Fibroblast of the aortic adventitia (primary cell): ENCODE data around the gene DRD5. TPM values are rescaled to one million over a fixed set of nuclear protein-coding genes. Genes with fewer than 3 reads are reported as not detected.
"Not testable (repeated sequence)": the region's sequence is repeated elsewhere in the genome, so short reads cannot be mapped to it uniquely, and the experiment has no call there.

Experiments used
- DNase-seq: peaks from one replicate; pipeline ENCODE4 v3.0.0-alpha.2; 2010; ENCODE audit warnings: low read depth
- H3K4me3 ChIP-seq: 2 replicates; pipeline ENCODE4 v1.5.1; 2011; ENCODE audit warnings: low read depth, mild to moderate bottlenecking, control low read depth, low read length, moderate library complexity
- CTCF ChIP-seq: IDR thresholded peaks from 2 replicates; pipeline ENCODE4 v1.5.1; 2011; ENCODE audit warnings: mild to moderate bottlenecking, low read length, control low read depth, inconsistent platforms; ENCODE audit not compliant: insufficient read depth
- total RNA-seq: library from RNA; depleted of rRNA; stranded (reverse); fragments of >200 nt; gene quantifications from 2 replicates; pipeline ENCODE4 v1.2.3, GENCODE V29; 2012; ENCODE audit warnings: low replicate concordance

DRD5 gene
- not detected in 2 replicates for total RNA-seq

DNA sequence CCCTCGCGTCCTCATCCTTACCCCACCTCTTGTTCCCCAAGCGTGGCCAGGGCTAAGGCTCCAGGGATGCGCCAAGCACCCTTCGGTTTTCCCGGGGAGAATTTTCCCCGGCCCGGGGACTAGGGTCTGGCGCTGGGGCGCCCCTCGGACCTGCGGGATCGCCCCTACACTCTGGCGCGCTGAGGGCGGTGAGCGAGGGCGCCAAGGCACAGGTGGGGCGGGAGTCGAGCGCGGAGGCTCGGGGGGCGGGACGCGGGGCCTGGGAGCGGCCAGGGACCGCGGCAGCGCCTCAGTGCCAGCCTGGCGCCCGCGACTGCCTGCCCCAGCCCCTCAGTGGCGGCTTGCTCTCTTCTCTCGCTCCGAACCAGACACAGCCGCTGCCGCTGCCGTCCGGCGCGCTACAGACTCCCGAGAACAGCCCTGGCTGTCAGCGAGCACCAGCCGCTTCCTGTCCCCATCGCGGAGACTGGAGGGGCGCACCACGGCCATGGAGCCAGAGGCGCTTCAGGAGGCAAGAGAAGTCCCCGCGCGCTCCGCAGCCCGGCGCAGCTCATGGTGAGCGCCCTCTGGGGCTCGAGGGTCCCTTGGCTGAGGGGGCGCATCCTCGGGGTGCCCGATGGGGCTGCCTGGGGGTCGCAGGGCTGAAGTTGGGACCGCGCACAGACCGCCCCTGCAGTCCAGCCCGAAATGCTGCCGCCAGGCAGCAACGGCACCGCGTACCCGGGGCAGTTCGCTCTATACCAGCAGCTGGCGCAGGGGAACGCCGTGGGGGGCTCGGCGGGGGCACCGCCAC is at the start of gene DRD5:
Gene DRD5 (plus strand): TSS at position 292 of the 793 bp plus-strand sequence. CDS start 396 bp downstream, at position 688.
- TF ChIP-seq CTCF = no peak
- DNase-seq = no peak
- no peak within 1 kb of the TSS for H3K4me3 ChIP-seq

DNA sequence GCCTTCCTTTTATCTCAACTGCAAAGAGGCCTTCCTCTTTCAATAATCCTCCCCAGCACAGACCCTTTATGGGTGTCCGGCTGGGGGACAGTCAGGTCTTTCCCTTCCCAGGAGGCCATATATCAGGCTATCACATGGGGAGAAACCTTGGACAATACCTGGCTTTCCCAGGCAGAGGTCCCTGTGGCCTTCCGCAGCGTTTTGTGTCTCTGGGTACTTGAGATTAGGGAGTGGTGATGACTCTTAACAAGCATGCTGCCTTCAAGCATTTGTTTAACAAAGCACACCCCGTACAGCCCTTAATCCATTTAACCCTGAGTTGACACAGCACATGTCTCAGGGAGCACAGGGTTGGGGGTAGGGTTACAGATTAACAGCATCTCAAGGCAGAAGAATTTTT is 49.2 kb upstream of the DRD5 start:
- DNase-seq, H3K4me3 ChIP-seq: not testable (repeated sequence)

DNA sequence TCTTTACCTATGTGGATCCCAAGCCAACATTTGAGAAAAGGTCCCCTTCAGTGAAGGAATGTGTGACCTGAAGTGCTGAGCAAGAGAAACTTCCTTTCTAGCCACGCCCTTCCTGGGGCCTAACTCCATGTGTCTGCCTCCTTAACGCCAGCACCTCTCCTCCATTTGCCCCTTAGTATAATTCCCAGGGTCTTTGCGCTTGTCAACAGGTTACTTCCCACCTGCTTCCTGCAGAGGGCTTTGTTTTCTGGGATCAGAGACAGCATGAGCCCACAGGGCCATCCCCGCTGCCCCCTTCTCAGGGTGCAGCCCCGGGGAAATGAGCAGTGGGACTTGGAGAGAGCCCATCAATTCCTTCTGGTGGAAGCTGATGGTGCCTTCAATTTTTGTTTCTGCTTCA is 45.9 kb upstream of the DRD5 start:
- no peak for DNase-seq
- H3K4me3 ChIP-seq = no peak overlapping the region
- no peak for TF ChIP-seq CTCF

DNA sequence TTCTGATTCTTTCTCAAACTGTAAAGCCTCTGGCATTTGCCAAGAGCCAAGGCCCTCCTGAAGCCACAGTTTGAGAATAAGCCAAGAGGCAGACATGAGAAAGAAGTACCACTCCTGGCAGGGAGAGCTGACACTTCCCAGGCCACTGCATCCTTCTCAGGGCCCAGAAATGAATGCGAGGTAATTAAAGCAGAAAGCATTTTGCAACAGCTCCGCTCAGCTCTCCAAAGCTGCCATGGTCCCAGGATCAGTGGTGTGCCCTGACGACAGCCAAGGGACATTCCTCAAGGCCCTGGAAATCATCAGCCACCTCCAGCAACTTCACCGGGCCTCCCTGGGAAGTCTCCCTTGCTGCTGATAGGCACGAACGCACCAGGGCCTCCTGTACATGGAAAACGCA is 44.2 kb upstream of the DRD5 start:
- not testable (repeated sequence) for DNase-seq

DNA sequence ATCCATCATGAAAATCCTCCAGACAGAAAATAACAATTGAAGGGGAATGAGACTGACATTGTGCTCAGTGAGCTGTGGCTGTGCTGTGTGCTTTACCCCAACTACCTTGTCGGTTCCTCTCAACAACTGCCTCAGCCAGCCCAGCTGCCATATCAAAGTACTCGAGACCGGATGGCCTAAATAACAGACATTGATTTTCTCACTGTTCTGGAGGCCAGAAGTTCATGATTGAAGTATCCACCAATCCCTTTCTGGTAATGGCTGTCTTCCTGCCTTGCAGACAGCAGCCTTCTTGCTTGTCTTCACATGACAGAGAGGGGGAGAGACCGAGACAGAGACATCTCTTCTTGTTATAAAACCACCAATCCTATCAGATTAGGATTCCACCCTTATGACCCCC is 37.6 kb upstream of the DRD5 start:
- DNase-seq, H3K4me3 ChIP-seq: not testable (repeated sequence)

More for the DNA sequence above, 44.2 kb upstream of the DRD5 start:
- not testable (repeated sequence) for H3K4me3 ChIP-seq

DNA sequence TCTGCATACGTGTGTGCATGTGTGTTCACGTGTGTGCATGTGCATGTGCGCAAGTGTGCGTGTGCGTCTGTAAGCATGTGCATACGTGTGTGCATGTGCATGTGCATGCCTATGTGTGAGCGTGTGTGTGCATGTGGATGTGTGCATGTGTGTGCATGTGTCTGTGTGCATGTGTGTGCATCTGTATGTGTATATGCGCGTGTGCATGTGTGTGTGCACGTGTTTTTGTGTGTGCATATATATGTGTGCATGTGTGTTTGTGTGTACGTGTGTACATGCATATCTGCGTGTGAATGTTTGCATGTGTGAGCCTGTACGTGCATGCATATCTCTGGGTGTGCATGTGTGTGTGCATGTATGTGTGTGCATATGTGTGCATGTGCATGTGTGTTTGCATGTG is 35.7 kb upstream of the DRD5 start:
- TF ChIP-seq CTCF = no peak
- DNase-seq = no peak
- H3K4me3 ChIP-seq = no peak overlapping the region

DNA sequence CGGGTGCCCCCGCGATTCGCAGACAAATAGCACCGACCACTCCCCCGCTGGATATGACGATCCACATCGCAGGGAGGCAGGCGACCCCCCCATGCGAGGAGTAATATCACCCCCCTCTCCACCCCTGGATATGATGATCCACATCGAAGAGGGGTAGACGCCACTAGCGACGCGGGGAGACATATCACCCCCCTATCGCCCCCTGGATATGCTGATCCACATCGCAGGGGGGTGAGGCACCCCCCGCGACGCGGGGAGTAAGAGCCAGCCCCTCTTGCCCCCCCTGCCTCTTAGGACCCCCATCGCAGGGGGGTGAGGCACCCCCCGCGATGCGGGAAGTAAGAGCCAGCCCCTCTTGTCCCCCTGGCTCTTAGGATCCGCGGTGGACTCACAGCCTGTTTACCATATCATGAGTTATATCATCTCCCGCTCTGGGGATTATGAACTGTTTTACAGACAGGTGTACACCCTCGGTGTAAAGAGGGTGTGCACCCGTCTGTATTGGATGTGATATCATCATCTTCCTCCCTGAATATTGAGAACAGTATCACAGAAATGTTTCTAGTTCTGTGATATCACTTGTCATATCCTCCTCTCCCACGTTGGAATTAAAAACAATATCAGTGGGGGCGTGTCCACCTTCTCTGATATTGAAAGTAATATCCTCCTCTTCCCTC is 22.7 kb upstream of the DRD5 start:
- no peak for DNase-seq
- no peak for TF ChIP-seq CTCF
- no peak overlapping the region for H3K4me3 ChIP-seq

DNA sequence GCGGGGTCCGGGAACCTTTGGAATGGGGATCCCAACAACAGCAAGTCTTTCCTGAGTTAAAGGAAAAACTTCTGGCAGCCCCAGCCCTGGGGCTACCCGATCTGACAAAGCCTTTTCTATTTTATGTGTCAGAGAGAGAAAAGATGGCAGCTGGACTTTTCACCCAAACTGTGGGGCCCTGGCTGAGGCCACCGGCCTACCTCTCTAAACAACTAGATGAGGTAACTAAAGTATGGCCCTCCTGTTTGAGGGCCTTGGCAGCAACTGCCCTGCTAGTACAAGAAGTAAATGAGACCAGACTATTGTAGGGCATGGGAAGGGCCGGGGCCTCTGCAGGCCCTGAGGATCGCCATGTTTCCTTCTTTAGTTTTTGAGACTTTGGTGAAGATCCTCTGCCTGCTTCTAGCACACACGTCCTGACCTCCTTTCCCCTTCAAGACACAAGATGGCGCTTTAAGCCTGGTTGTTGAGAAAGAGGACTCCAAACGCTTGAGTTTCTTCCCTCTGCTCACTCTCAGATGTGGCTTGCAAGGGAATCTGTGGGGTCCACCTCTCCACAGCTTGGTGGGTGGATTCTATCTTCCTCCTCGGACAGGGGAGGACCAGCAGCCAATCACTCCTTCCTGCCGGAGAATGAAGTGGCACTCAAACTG is 18.5 kb upstream of the DRD5 start:
- H3K4me3 ChIP-seq = no peak overlapping the region
- peak; percentile 67 for TF ChIP-seq CTCF
- DNase-seq = peak; percentile 74
